BE2C (cell line): ENCODE measurements around the gene HNF1A.

Source experiments
- DNase-seq: peaks from one replicate; pipeline ENCODE4 v3.0.0-alpha.2; 2020
- H3K27me3 ChIP-seq: fragments of 250-450 bp; sonication (Bioruptor Pico); 2 replicates; pipeline ENCODE4 v1.5.1; 2020; ENCODE audit warnings: mild to moderate bottlenecking
- H3K36me3 ChIP-seq: fragments of 250-450 bp; sonication (Bioruptor Pico); 2 replicates; pipeline ENCODE4 v1.5.1; 2020; ENCODE audit warnings: mild to moderate bottlenecking
- H3K4me1 ChIP-seq: fragments of 250-450 bp; sonication (Bioruptor Pico); 2 replicates; pipeline ENCODE4 v1.5.1; 2020
- H3K4me3 ChIP-seq: 2 replicates; pipeline ENCODE4 v1.5.1; 2011; ENCODE audit warnings: low read depth, low read length
- H3K9me3 ChIP-seq: fragments of 250-450 bp; sonication (Bioruptor Pico); 2 replicates; pipeline ENCODE4 v1.5.1; 2020
- TF ChIP-seq, protein P1 (sequence below): IDR thresholded peaks from 2 replicates; pipeline ENCODE4 v1.5.1; 2012; ENCODE audit warnings: mild to moderate bottlenecking, low read depth, low read length

HNF1A gene

DNA sequence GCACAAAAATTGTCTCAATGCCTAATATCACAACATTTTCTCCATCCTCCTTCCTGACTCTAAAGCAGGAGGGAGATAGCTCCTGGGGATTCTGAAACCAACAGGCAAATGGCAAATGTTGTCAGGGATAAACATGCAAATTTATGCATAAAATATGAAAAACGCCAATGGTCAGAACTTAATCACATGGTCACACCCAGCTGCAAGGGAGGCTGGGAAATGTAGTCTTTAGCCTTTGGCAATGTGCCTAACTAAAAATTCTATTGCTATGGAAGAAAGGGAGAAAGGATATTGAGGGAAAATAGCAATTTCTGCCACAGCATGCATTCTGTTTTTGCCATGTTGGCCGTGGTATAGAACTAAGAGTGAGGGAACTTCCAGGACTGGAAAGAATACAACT, 72.4 kb downstream of the HNF1A start:
- no peak for DNase-seq
- Histone ChIP-seq H3K4me3 (no peak overlapping the region), H3K4me1 (peaks cover 2% of the 10 kb centered on the region; the same call in 1 of the 2 replicates), H3K27me3 (no peaks in the 10 kb centered on the region), H3K9me3 (no peaks in the 10 kb centered on the region; the same call in 1 of the 2 replicates), H3K36me3 (no peaks in the 10 kb centered on the region)
- TF ChIP-seq, protein P1, sequence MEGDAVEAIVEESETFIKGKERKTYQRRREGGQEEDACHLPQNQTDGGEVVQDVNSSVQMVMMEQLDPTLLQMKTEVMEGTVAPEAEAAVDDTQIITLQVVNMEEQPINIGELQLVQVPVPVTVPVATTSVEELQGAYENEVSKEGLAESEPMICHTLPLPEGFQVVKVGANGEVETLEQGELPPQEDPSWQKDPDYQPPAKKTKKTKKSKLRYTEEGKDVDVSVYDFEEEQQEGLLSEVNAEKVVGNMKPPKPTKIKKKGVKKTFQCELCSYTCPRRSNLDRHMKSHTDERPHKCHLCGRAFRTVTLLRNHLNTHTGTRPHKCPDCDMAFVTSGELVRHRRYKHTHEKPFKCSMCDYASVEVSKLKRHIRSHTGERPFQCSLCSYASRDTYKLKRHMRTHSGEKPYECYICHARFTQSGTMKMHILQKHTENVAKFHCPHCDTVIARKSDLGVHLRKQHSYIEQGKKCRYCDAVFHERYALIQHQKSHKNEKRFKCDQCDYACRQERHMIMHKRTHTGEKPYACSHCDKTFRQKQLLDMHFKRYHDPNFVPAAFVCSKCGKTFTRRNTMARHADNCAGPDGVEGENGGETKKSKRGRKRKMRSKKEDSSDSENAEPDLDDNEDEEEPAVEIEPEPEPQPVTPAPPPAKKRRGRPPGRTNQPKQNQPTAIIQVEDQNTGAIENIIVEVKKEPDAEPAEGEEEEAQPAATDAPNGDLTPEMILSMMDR: no peak
